Thyroid gland (tissue), 4 donors: ENCODE data around the gene TOLLIP. TPM values are rescaled to one million over a fixed set of nuclear protein-coding genes. Genes with fewer than 3 reads are reported as not detected.

Source experiments
- DNase-seq, 2 donors: peaks; one replicate each; pipeline ENCODE4 v3.0.0-alpha.2; 2019
- H3K27ac ChIP-seq, 3 donors: fragments of 200-600 bp; sonication (generic); 1 replicate in 2 of 3; 2 replicates in 1 of 3; pipeline ENCODE4 v1.5.1; 2016 to 2019; ENCODE audit warnings: mild to moderate bottlenecking in 1 of 3, moderate library complexity in 1 of 3
- H3K27me3 ChIP-seq: fragments of 200-600 bp; sonication (generic); one replicate; pipeline ENCODE4 v1.5.1; 2019
- H3K36me3 ChIP-seq, 2 donors: fragments of 200-600 bp; sonication (generic); one replicate each; pipeline ENCODE4 v1.5.1; 2016 to 2019
- H3K4me1 ChIP-seq, 2 donors: fragments of 200-600 bp; sonication (generic); one replicate each; pipeline ENCODE4 v1.5.1; 2017 to 2019
- H3K4me3 ChIP-seq, 3 donors: fragments of 200-600 bp; sonication (generic); replicated peaks in 1 of 3; 1 replicate in 2 of 3; 2 replicates in 1 of 3; pipeline ENCODE4 v1.5.1; 2016; ENCODE audit warnings: mild to moderate bottlenecking in 1 of 3
- H3K9me3 ChIP-seq: fragments of 200-600 bp; sonication (generic); one replicate; pipeline ENCODE4 v1.5.1; 2017
- POLR2A ChIP-seq, 2 donors: fragments of 450-650 bp; IDR thresholded peaks; one replicate each; pipeline ENCODE4 v1.6.1; 2017; ENCODE audit warnings: antibody characterized with exemption in 2 of 2, mild to moderate bottlenecking in 2 of 2, moderate library complexity in 1 of 2
- WGBS, 2 donors: methylation state at CpG; one replicate each; pipeline ENCODE4 v1.1.5; 2017; 5-methylcytosine and 5-hydroxymethylcytosine counted together
- intact Hi-C: fragments of 100-400 bp; cut with DNase I; formaldehyde crosslinking; loops from one replicate; pipeline ENCODE4 v1.15.1; 2023
- microRNA-seq: library from miRNA; unstranded; fragments of <30 nt; microRNA quantifications from one replicate; pipeline ENCODE4, GENCODE V29; 2016
- small RNA-seq: library from RNA; depleted of rRNA; stranded (forward); fragments of <200 nt; gene quantifications from one replicate; pipeline ENCODE3, GENCODE V24; 2016
- total RNA-seq, 4 donors: library from RNA; depleted of rRNA; stranded (reverse); fragments of >200 nt; gene quantifications; one replicate each; pipeline ENCODE4 v1.2.3, GENCODE V29; 2016
- TF ChIP-seq, protein P1 (sequence below), 6 experiments: fragments of 200-600 bp in 3 of 6; fragments of 450-650 bp in 3 of 6; sonication (generic) in 3 of 6; IDR thresholded peaks; one replicate each; pipeline ENCODE4 v1.5.1; 2016 to 2019; ENCODE audit warnings: antibody characterized with exemption in 6 of 6, mild to moderate bottlenecking in 2 of 6, inconsistent platforms in 1 of 6, moderate library complexity in 1 of 6

The TOLLIP gene
- total RNA-seq, 4 donors from 2014 or later = 37.1 to 74.4 (median 65.7) TPM

GRCh38 chr11:1226226-1226985 is 83.0 kb downstream of the TOLLIP start:
- Histone ChIP-seq H3K27me3 (no peaks in the 10 kb centered on the region), H3K36me3 (no peaks in the 10 kb centered on the region), H3K4me1 (no peaks in the 10 kb centered on the region), H3K4me3 (no peak overlapping the region), H3K27ac (no peak overlapping the region), H3K9me3 (no peaks in the 10 kb centered on the region)
- intact Hi-C loops = no loop called here
- 82 to 85% methylated on average over 30 to 31 of the region's 41 CpGs for WGBS, 2 donors
- DNase-seq = no peak
- TF ChIP-seq POLR2A (IDR thresholded peaks at IDR 0.05) = no peak
- TF ChIP-seq, protein P1, sequence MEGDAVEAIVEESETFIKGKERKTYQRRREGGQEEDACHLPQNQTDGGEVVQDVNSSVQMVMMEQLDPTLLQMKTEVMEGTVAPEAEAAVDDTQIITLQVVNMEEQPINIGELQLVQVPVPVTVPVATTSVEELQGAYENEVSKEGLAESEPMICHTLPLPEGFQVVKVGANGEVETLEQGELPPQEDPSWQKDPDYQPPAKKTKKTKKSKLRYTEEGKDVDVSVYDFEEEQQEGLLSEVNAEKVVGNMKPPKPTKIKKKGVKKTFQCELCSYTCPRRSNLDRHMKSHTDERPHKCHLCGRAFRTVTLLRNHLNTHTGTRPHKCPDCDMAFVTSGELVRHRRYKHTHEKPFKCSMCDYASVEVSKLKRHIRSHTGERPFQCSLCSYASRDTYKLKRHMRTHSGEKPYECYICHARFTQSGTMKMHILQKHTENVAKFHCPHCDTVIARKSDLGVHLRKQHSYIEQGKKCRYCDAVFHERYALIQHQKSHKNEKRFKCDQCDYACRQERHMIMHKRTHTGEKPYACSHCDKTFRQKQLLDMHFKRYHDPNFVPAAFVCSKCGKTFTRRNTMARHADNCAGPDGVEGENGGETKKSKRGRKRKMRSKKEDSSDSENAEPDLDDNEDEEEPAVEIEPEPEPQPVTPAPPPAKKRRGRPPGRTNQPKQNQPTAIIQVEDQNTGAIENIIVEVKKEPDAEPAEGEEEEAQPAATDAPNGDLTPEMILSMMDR (IDR thresholded peaks at IDR 0.05) = no peak

DNA sequence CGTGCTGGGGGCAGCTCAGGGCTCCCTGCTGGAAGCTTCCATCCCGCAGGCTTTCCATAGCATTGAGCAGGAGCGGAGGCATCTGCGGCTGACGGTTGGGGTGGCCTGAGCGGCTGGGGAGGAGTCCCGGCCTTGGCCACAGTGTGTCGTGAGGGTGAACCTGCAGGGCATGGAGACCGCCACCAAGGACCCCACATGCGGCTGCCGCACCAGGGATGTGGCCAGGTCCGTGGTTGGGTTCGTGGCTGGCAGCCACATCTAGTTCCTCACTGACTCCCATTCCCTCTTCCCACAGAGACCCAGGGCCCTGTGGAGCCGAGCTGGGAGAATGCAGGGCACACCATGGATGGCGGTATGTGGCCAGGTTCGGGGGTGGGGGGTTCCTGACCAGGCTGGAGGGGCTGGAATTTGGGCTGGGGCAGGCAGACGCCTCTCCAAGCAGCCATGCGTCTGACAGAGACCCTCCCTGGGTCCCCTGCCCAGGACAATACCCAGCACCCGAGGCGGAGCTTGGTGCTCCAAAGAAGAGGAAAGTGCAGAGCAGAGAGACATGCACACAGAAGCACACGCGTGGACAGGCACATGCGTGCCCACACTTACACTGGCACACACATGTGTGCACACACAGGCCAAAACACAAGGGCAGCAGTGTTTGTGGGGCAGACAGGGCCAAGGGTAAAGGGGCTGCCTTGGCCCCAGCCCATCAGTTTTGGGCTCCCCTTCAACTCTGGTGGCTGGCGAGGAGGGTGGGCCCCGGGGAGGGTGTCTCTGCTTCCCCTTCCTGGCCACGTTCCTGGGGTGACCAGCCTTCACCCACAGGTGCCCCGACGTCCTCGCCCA is 83.8 kb downstream of the TOLLIP start:
- Histone ChIP-seq H3K27ac (no peak overlapping the region), H3K4me1 (no peaks in the 10 kb centered on the region), H3K36me3 (no peaks in the 10 kb centered on the region), H3K4me3 (no peak overlapping the region), H3K9me3 (no peaks in the 10 kb centered on the region), H3K27me3 (no peaks in the 10 kb centered on the region)
- intact Hi-C loops = no loop called here
- TF ChIP-seq POLR2A (IDR thresholded peaks at IDR 0.05) = no peak
- TF ChIP-seq, protein P1 (IDR thresholded peaks at IDR 0.05) = no peak
- WGBS, 2 donors = 86 to 88% methylated on average over 13 to 16 of the region's 29 CpGs
- DNase-seq = no peak

DNA sequence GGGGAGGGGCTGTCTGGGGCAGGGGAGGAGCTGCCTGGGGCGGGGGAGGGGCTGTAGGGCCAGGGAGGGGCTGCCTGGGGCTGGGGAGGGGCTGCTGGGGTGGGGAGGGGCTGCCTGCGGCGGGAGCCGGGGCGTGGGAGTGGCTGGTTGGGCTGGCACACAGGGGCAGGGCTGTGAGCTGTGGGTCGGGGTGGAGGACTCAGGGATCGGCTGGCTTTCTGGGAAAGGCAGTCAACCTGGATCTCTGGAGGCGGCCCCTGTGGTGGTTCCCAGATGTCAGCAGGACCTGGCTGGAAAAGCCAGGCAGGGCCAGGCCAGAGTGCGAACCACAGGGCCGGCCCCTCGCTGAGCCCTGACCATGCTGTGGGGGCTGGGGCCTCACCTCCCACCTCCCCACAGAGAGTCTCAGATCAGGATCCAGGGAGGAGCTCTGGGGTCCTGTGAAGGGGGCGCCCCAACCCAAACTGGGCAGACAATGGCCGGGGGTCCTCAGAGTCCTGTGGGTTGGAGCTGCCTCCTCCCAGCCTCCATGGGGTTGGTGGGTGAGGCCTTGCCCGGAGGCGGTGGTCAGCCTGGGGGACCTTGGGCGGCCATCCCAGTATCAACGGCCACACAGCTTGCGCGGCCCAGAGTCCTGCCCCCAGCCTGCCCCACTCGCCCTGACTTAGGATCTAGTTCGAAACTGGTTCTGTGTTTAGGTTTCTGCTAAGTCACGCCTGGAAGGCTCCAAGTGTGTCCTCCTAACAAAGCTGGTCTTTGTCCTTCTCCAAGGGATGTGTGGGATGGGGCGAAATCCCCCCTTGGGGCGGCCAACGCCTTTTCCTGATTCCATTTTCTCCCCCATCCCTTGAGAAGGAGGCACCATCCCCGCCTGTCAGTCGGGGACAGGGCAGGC is 84.7 kb downstream of the TOLLIP start:
- WGBS, 2 donors = 36 to 50% methylated on average over 15 to 22 of the region's 27 CpGs
- no peak for TF ChIP-seq POLR2A (IDR thresholded peaks at IDR 0.05)
- TF ChIP-seq, protein P1 (IDR thresholded peaks at IDR 0.05) = no peak
- Histone ChIP-seq H3K36me3 (no peaks in the 10 kb centered on the region), H3K9me3 (no peaks in the 10 kb centered on the region), H3K27me3 (no peaks in the 10 kb centered on the region), H3K27ac (no peak overlapping the region), H3K4me3 (no peak overlapping the region), H3K4me1 (peaks cover 0 to 5% of the 10 kb centered on the region in 2 donors)
- intact Hi-C loops = no loop called here
- no peak for DNase-seq

Small RNAs within 50 kb of the gene (microRNA-seq; reads per million reads assigned to microRNA genes)
- gene MIR6744 = not detected

Small RNAs within 50 kb of the gene (small RNA-seq; reads per million reads assigned to genes)
- not detected for gene MIR6744

Other genes with a start within 250 kb of the TOLLIP start
- gene MUC2, start 234.8 kb downstream of the TOLLIP start, total RNA-seq = not detected
- not detected for gene MUC5AC, start 151.7 kb downstream of the TOLLIP start, total RNA-seq
- not detected for gene MUC5B, start 86.6 kb downstream of the TOLLIP start, total RNA-seq
- 1 to 10 TPM in 2 of 4 donors, under 1 TPM in 2; 0.34 to 2.2 (median 0.81) TPM for gene BRSK2, start 80.3 kb upstream of the TOLLIP start, total RNA-seq
- 10 to 100 TPM; 25.6 to 45.8 (median 30.1) TPM for gene MOB2, start 177.1 kb upstream of the TOLLIP start, total RNA-seq